HG03159 (cell line): ENCODE data around the gene IGF2BP1.

Experiments used
- ATAC-seq: cut with Tn5 transposase; IDR thresholded peaks from one replicate; pipeline ENCODE4 v1.9.1; 2021; ENCODE audit warnings: mild to moderate bottlenecking, moderate library complexity; ENCODE audit not compliant: unreplicated experiment

IGF2BP1 gene

DNA sequence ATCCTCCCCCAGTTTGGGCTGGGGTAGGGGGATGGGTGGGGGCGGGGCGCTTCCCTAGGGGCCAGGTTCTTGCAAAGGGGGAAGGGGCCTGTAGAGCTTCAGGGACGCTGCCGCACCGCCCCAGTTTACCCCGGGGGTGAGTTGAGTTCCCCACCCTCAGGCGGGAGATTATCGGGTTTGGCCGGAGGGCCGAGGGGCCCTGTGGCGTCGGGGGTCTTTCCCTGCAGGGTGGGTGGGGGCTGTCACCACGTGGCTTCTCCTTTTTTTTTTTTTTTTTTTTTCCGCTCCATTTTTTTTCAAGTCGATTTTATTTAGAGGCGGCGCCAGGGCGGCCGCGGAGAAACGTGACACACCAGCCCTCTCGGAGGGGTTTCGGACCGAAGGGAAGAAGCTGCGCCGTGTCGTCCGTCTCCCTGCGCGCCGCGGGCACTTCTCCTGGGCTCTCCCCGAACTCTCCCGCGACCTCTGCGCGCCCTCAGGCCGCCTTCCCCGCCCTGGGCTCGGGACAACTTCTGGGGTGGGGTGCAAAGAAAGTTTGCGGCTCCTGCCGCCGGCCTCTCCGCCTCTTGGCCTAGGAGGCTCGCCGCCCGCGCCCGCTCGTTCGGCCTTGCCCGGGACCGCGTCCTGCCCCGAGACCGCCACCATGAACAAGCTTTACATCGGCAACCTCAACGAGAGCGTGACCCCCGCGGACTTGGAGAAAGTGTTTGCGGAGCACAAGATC lies at the start of gene IGF2BP1:
Gene IGF2BP1, plus strand, starts transcription at position 283 of the 724 bp plus-strand sequence. Its CDS starts 361 bp downstream, at position 644.
- ATAC-seq = no peak

DNA sequence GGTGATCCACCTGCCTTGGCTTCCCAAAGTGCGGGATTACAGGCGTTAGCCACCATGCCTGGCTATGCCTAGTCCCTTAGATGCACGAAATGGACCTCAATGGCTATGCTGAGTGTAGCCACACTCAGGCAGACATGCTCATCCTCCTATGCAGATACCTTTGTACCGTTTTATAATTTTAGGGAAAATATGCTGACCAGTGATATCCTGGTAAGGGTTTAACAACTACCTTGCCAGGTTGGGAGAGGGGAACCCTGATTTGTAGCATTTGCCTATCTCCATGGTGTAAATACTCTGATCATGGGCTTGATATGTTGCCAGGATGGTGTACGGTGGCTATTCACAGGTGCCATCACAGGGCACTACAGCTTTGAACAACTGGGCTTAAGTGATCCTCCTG lies 45.6 kb upstream of the IGF2BP1 start:
- ATAC-seq = no peak

DNA sequence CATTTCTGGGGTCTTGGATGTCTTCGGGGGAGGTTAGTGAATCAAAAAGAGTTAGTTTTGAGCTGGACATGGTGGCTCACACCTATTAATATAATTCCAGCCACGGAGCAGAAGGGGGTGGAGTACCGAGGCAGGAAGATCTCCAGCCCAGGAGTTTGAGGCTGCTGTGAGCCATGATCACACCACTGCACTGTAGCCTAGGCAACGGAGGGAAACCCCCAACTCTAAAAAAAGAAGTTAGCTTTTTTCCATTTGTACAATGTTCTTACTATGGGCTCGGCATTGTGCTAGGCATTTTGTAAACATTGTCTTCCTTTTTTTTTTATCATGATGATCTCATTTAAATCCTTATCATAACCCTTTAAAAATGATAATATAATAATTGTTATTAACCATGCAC lies 44.3 kb upstream of the IGF2BP1 start:
- ATAC-seq = no peak

DNA sequence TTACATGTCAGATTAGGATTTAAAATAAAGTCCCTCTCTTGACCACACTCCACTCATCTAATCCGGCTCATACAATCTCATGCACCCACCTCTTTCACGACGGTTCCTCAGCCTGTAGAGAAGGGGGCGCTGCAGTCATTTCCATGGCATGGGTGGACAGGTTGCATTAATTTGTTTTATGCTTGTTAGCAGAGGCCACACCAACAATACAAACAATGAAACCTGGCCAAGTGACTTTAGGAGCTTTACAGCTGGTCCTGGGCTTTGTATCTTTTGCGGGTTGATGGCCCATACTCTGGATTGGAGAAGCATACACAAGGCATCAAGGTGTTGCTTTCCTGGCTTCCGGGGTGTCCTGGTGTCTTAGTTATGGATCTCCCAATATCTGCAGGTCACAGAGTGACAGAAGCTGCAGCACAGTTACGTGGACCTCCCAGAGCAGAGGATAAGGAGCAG lies 42.9 kb upstream of the IGF2BP1 start:
- no peak for ATAC-seq

DNA sequence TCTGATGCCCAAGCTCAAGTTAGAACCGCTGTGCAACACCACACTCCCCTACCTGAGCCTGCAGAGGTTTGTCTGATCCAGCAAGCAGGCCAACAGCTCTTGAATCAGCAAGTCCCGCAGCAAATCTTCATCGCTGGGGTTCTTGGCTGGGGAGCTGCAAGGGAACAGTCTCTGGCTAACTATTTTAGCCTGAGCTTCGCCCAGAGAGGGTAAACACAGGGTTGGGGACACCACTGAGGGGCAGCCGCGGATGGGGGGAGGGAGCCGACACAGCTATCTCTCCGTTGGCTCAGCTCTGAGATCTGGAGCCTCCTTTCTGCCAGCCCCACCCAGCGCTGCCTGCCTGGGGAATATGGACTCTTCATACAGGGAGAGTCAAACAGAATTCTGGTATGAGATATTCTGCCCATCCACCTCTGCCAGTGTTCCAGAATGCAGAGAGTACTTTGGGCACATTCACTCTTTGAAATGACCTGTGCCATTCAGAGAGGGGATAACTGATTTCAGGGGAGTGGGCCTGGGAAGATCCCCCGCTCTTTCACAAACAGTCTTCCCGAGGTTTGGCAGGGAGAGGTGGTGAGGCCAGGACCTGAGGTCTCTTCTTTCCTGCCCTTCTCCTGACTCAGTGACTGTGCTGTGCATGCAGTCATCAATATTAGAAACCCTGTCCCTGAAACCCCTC lies 36.2 kb upstream of the IGF2BP1 start:
- ATAC-seq = no peak

DNA sequence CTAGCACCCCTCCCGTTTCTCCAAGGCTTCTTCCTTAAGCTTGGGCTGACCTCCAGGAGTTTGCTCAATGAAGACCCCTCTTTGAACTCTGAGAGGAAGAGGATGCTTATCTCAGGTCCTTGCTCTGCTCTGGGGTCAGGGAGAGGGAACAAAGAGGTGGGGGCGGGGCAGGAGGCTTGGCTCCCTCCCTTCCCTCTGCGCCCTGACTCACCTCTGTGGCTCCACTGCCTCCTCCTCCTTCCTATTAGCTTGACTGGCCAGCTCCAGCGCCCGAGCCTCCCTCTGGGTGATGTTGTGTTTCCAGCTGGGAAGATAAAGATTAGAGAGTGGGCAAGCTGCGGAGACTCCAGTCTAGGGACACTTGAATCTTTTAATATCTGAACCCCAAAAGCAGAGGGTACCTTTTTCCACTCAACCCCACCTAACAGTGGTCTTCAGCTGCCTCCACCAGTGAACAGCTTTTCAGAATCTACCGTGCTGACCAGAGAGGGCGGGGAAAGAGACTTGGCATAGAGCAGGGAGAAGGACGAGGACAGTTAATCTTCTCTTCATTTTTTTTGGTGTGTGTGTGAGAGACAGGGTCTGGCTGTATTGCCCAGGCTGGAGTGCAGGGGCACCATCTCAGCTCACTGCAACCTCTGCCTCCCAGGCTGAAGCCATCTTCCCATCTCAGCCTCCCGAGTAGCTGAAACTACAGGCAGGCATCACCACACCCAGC lies 35.5 kb upstream of the IGF2BP1 start:
- no peak for ATAC-seq

DNA sequence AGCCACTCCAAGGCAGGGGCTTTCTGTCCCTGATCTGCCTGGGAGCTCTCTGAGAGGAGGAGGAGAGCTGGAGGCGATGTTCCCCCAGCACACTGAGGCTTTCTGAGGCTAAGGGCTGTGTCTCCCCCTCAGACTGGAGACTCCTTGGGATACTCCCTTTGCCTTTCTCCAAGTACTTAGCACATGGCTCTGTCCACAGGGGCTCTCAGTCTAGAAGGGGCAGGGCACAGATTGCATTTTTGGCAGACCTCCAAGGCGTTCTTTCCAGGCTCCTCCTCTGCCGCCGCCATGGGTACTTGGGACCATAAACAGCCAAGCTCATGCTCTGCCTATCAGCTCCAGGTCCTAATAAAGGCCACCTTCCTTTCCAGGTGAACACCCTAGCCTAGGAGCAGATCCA lies 27.0 kb upstream of the IGF2BP1 start:
- no peak for ATAC-seq

DNA sequence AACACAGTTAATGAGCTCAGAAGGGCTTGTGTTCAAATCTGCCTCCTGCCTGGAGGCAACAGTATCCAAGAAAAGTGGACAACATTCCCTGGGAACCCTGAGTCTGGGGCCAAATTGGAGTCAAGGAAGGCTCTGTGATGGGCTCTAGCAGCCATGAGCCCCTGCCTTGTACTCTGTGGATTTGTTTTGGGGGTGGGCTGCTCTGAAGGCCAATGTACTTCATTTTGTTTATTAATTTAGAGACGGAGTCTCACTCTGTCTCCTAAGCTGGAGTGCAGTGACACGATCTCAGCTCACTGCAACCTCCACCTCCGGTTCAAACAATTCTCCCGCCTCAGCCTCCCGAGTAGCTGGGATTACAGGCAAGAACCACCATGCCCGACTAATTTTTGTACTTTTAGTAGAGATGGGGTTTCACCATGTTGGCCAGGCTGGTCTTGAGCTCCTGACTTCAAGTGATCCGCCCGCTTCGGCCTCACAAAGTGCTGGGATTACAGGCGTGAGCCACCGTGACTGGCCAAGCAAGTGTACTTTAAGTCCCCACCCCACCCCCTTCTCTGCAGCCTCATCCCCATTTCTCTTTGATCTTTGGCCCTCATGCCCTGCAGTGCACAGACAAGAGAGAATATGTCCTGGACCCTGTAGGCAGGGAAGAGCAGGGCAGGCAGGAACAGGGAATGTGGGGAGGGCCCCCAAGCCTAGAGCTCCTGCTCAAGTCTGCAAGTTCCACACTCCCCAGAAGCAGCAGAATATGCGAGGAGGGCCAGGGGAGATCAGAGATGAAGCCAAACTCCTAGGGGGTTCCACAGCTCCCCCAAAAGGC lies 26.1 kb upstream of the IGF2BP1 start:
- ATAC-seq = no peak

DNA sequence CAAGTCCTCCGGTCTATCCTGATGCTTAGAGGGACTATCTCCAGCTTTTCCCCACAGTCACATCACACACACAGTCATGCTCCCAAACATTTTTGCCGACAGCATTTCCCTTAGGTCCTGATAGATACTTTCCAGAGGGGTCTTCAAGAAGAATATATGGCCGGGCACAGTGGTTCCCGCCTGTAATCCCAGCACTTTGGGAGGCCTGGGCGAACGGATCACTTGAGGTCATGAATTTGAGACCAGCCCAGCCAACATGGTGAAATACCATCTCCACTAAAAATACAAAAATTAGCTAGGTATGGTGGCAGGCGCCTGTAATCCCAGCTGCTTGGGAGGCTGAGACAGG lies 24.5 kb upstream of the IGF2BP1 start:
- ATAC-seq = no peak

DNA sequence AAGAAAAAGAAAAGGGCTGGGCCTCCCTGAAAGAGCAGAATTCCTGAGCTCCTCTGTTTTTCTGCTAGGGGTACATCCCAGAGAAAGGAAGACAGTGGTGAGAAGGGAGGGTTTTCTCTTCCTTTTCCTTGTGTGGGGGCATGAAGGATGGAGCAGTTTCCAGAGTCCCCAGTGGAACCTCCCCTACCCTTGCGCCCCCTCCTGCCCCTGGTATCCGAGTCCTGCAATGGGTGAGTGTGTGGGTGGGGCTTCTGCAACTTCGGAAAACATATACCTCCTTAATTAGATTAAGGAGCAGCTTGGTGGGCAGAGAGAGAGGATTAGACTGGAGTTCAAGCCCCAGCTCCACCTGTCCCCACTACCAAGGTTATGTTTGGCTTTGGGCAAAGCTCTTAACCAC lies 23.4 kb upstream of the IGF2BP1 start:
- ATAC-seq = no peak

DNA sequence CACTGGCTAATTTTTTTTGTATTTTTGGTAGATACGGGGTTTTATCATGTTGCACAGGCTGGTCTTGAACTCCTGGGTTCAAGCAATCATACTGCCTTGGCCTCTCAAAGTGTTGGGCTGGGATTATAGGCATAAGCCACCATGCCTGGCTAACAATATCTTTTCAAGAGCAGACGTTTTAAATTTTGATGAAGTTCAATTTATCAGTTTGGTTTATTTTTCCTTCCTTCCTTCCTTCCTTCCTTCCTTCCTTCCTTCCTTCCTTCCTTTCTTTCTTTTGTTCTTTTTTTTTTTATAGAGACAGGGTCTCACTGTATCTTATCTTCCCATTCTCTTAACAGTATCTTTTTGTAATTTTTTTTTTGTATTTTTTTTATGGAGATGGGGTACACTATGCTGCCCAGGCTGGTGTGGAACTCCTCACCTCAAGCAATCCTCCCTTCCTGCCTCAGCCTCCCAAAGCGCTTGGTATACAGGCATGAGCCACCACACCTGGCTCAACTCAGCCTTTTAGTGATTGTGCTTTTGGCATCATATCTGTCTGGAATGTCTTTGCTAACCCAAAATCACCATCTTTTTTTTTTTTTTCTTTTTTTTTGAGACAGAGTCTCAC lies 15.2 kb upstream of the IGF2BP1 start:
- no peak for ATAC-seq

DNA sequence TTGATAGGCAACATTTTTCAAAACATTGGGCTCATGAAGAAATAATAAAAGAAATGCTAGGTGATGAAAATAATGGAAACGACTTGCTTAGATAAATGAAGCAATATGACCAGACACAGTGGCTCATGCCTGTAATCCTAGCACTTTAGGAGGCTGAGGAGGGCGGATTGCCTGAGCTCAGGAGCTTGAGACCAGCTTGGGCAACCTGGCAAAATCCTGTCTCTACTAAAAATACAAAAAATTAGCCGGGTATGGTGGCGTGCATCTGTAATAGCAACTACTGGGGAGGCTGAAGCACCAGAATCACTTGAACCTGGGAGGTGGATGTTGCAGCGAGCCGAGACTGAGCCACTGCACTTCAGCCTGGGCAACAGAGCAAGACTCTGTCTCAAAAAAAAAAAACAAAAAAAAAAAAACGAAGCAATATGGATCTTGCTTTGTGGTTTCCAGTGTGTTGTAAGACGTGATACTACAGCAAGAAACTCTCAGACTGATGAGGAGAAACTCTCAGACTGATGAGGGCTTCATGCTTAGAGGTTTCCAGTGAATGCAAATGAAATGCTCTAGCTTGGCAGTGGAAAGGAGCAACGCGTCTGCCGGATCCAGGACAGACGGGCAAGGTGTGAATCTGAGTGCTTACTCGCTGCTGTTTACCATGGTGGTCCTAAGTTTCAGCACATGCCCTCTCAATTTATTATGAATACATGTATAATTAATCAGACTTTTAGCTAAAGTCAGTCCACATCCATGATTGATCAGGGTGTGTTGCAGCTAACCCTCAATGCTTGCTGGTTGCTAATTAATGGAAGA lies 11.5 kb upstream of the IGF2BP1 start:
- ATAC-seq = no peak

DNA sequence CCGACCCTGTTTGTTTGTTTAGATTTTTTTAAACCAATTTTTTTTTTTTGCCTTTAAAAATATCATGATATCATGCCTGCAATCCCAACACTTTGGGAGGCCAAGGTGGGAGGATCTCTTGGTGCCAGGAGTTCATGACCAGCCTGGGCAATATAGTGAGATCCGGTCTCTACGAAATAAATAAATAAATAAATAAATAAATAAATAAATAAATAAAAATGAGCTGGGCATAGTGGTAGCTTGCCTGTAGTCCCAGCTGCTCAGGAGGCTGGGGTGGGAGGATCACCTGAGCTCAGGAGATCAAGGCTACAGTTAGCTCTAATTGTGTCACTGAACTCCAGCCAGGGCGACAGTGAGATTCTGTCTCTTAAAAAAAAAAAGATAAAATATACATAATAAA lies 8.1 kb upstream of the IGF2BP1 start:
- no peak for ATAC-seq

DNA sequence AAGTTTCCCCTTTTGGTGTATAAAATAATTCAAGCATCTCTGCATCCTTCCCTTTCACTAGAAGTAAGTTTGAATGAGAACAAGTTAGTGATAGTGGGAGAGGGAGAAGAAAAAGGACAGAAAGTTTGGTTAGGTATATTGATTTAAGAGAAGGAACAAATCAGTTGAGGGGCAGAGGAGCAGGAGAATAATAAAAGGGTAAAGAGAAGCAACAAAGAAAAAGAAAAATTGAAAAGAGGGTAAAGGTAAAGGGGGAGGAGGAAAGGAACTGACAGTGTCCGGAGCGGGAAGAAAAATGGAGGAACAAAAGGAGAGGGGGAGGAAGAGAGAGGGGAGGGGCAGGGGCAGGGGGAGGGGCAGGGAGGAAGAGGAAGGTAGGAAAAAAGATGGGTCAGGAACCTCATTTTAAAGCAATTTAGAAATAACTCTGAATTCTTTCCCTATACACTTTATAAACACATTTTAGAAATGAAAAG lies 6.3 kb upstream of the IGF2BP1 start:
- ATAC-seq = no peak

DNA sequence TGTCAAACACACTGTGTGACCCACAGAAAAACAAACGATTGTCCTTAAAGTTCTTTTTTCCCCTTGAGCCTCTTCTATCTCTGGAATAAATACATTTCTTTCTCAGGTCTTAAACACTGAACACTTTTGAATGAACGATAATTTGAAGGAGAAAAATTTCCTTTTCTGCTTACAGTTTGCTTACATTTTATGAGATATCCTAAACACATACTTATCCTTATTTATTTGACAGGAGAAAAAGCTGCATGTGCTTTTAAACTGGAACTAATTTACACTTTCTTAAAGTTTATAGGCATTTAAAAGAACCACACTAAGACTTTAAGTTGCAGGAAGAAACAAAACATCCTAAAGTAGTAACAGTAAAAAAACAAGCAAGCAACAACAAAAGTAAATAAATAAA lies 4.7 kb upstream of the IGF2BP1 start:
- no peak for ATAC-seq

DNA sequence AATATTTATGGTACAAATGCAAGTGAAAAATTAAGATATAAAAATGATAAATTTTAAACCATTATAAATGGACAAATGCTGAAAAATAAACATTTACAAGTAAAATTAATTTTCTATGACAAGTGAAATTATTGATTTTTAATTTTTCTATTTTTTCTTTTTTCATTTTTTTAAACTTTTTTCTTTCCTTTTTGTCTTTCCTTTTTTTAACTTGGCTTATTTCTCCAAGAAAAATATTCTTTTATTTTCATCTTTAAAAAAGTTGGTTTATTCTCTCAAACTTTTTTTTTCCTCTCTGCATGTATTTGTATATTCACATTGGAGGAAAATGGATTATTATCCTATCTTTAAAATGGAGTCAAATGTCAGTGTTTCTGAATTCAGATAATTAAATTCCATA lies 3.9 kb upstream of the IGF2BP1 start:
- ATAC-seq = no peak

DNA sequence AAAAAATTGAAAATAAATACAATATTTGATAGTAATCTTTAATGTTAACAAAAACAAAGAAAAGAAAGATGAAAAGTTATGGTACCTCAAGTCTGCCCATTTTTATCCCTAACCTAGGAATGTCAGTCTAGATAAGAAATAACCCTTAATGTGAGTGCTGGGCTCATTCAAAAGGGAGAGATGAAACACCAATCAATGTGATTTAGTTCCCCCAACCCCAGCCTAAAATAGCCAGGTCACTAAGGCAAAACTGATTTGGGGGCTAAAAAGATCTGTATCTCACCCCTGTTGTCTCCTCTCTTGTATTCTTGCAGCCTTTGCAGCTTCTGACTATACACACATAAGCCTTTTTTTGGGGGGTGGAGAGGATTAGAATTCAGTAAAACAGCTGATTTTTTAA lies 3.2 kb upstream of the IGF2BP1 start:
- no peak for ATAC-seq

DNA sequence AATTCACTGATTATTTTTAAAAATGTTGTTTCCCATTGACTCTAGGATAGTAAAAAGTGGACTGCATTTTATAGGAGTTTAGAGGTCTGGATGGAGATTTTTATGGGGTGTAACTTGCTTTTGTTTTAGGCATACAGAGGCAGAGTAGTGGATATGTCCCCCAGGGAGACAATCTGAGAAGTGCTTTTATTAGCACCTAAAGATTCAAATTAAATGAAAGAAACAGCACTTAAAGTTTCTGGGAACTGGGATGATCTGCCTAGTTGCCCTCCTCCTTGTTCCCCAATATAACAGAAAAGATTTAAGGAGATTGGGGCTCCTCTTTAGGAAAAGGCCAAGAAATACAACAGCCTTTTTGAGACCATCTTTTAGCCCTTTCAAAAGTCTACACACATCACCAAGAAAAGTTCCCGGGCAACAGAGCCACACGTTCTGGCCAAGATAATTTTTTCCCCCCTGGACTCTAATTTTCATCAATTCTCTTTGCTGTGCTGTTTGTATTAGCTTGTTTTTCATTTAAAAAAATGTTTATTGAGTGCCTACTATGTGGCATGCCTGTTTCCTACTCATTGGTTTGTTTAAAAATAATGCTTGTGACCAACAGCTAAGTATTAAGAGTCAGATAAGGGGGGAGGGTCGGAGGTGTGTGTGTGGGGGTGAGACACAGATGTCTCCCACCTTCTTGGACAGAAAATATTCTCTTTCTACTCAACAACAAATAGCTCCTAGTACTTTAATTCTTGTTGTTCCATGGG lies 2.5 kb upstream of the IGF2BP1 start:
- no peak for ATAC-seq
